ENCODE measurements around the gene KCND2.

Gene KCND2

GRCh38 chr7:120645966-120646365, 373.0 kb downstream of the KCND2 start:
- no peak for DNase-seq (ENCODE audit: low read depth)
- TF ChIP-seq MYC (IDR thresholded peaks at IDR 0.05; ENCODE audit: low read depth, low read length) (no peak), POLR2A (IDR thresholded peaks at IDR 0.05; ENCODE audit: extremely low read depth, insufficient read length) (no peak)
- H3K4me3 ChIP-seq (ENCODE audit: low read depth, low read length), result no peak overlapping the region

GRCh38 chr7:120654241-120654640, 381.3 kb downstream of the KCND2 start:
- no peak overlapping the region for H3K4me3 ChIP-seq (ENCODE audit: low read depth, low read length)
- DNase-seq (ENCODE audit: low read depth), result no peak
- TF ChIP-seq POLR2A (IDR thresholded peaks at IDR 0.05; ENCODE audit: extremely low read depth, insufficient read length) (no peak), MYC (IDR thresholded peaks at IDR 0.05; ENCODE audit: low read depth, low read length) (no peak), CTCF (IDR thresholded peaks at IDR 0.05; ENCODE audit: low read depth, low read length) (no peak)
- TF ChIP-seq, protein P1, sequence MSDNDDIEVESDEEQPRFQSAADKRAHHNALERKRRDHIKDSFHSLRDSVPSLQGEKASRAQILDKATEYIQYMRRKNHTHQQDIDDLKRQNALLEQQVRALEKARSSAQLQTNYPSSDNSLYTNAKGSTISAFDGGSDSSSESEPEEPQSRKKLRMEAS (IDR thresholded peaks at IDR 0.05; ENCODE audit: low read depth, low read length), result no peak

DNA sequence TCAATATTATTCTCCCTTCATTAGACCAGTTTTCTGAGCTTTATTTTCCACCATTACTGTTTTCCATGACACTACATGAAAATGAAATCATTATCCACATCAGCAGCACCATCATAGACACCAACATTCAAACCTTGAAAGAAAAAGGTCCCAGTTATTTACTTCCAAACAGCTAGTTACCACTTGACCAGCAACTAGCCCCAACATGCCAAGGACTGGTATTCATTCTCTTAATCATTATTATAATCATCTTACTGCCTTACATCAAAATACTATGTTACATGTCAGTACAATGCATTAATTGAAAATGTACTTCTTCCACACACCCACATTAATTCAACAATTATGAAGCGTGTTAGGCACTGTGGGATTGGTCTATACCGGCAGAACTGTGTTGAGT, 385.5 kb downstream of the KCND2 start:
- no peak for DNase-seq (ENCODE audit: low read depth)
- H3K4me3 ChIP-seq (ENCODE audit: low read depth, low read length), result no peak overlapping the region
- TF ChIP-seq POLR2A (IDR thresholded peaks at IDR 0.05; ENCODE audit: extremely low read depth, insufficient read length), result no peak
- no peak for TF ChIP-seq MYC (IDR thresholded peaks at IDR 0.05; ENCODE audit: low read depth, low read length)
- no peak for TF ChIP-seq CTCF (IDR thresholded peaks at IDR 0.05; ENCODE audit: low read depth, low read length)
- TF ChIP-seq, protein P1 (IDR thresholded peaks at IDR 0.05; ENCODE audit: low read depth, low read length), result no peak

DNA sequence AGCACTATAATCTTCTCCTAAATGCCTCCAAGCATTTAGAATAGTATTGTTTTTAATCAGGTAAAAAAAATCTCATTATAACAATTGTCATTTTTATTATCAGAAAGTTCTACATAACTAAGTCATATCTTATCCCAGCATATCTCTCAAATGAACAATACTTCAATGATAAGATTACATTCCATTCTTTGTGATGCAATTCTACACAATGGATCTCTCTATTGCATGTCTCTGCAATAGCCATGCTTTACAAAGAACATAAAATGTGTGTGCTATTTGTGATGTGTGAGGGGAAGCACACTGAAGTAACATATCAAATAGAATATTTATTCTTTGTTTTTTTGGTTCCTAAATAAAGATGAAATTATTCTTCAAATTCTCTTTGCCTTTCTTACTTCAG, 389.3 kb downstream of the KCND2 start:
- DNase-seq (ENCODE audit: low read depth), result no peak
- no peak overlapping the region for H3K4me3 ChIP-seq (ENCODE audit: low read depth, low read length)
- TF ChIP-seq CTCF (IDR thresholded peaks at IDR 0.05; ENCODE audit: low read depth, low read length) (no peak), MYC (IDR thresholded peaks at IDR 0.05; ENCODE audit: low read depth, low read length) (no peak), POLR2A (IDR thresholded peaks at IDR 0.05; ENCODE audit: extremely low read depth, insufficient read length) (no peak)
- TF ChIP-seq, protein P1 (IDR thresholded peaks at IDR 0.05; ENCODE audit: low read depth, low read length), result no peak

DNA sequence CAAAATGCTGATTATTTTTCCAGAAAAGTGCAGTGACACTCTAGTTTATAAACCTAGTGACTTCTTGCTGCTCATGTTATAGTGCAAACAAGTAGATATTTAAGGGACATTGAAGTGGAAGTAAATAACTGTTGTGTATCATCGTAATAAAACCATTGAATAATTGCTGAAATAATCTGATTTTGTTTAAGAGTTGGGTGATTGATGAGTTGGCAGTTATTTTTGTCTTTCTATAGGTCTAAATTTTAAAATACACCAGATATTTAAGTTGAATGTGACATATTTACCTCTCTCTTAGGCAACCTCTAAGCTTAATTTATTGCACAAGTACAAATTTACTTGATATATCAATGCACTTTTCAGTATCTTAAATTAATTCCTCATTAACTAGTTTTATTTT, 392.1 kb downstream of the KCND2 start:
- DNase-seq (ENCODE audit: low read depth), result no peak
- TF ChIP-seq POLR2A (IDR thresholded peaks at IDR 0.05; ENCODE audit: extremely low read depth, insufficient read length) (no peak), MYC (IDR thresholded peaks at IDR 0.05; ENCODE audit: low read depth, low read length) (no peak), CTCF (IDR thresholded peaks at IDR 0.05; ENCODE audit: low read depth, low read length) (no peak)
- TF ChIP-seq, protein P1 (IDR thresholded peaks at IDR 0.05; ENCODE audit: low read depth, low read length), result no peak
- no peak overlapping the region for H3K4me3 ChIP-seq (ENCODE audit: low read depth, low read length)

DNA sequence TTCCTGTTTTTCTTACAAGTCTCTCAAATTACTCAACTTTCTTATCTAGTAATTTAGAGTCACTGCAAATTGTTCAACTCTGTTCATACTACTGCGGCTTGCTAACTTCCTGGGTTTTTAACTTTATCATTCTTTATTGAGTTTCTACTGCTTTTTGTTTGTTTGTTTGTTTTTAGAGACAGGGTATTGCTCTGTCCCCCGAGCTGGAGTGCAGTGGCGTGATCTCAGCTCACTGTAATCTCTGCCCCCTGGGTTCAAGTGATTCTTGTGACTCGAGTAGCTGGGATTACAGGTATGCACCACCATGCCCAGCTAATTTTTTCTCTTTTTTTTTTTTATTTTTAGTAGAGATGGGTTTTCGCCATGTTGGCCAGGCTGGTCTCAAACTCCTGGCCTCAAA, 402.1 kb downstream of the KCND2 start:
- DNase-seq (ENCODE audit: low read depth), result no peak
- H3K4me3 ChIP-seq (ENCODE audit: low read depth, low read length), result no peak overlapping the region

More for the DNA sequence above, 402.1 kb downstream of the KCND2 start:
- TF ChIP-seq POLR2A (IDR thresholded peaks at IDR 0.05; ENCODE audit: extremely low read depth, insufficient read length) (no peak), MYC (IDR thresholded peaks at IDR 0.05; ENCODE audit: low read depth, low read length) (no peak), CTCF (IDR thresholded peaks at IDR 0.05; ENCODE audit: low read depth, low read length) (no peak)
- TF ChIP-seq, protein P1 (IDR thresholded peaks at IDR 0.05; ENCODE audit: low read depth, low read length), result no peak

All from NB4 (cell line).